OCI-LY7 (cell line): ENCODE results near the gene LOC128125822.
A peak's percentile ranks its signal among the peaks of the same experiment; 100 is the strongest.

Source experiments
- BruUV-seq: library from RNA; stranded (reverse); fragments of 400-500 nt; replicated peaks from 2 replicates; lab custom pipeline; 2021; lab: Mats Ljungman, UMichigan
- CTCF ChIA-PET: fragments of 300-600 bp; sonication (Branson Sonifier 250); formaldehyde crosslinking; loops from one replicate; lab custom pipeline; 2022; ENCODE audit warnings: antibody characterized with exemption; ENCODE audit not compliant: unreplicated experiment; lab: Charles Lee
- POLR2A ChIA-PET: fragments of 300-600 bp; sonication (Branson Sonifier 250); formaldehyde crosslinking; loops from one replicate; lab custom pipeline; 2022; ENCODE audit warnings: antibody characterized with exemption; lab: Charles Lee
- DNase-seq: peaks from one replicate; pipeline ENCODE4 v3.0.0-alpha.2; 2015; ENCODE audit warnings: low spot score
- H2AFZ ChIP-seq: fragments of 200-600 bp; sonication (generic), shearing (Covaris generic); 2 replicates; pipeline ENCODE4 v1.6.1; 2014; ENCODE audit warnings: mild to moderate bottlenecking, antibody characterized with exemption, low read length, moderate library complexity
- H3K27ac ChIP-seq: fragments of 200-600 bp; sonication (generic); 2 replicates; pipeline ENCODE4 v1.5.1; 2014; ENCODE audit warnings: mixed run types, low read depth, mild to moderate bottlenecking, moderate library complexity, low read length, inconsistent platforms; ENCODE audit not compliant: poor library complexity, severe bottlenecking
- H3K36me3 ChIP-seq: fragments of 200-600 bp; sonication (generic); 2 replicates; pipeline ENCODE4 v1.6.1; 2014; ENCODE audit warnings: mild to moderate bottlenecking, antibody characterized with exemption, low read length, moderate library complexity, mixed read lengths; ENCODE audit not compliant: insufficient read depth
- H3K4me1 ChIP-seq: fragments of 200-600 bp; sonication (generic); 2 replicates; pipeline ENCODE4 v1.5.1; 2014; ENCODE audit warnings: mild to moderate bottlenecking, low read length; ENCODE audit not compliant: insufficient read depth, poor library complexity, severe bottlenecking
- H3K4me2 ChIP-seq: fragments of 200-600 bp; sonication (generic); 2 replicates; pipeline ENCODE4 v1.6.1; 2014; ENCODE audit warnings: mild to moderate bottlenecking, low read length
- H3K4me3 ChIP-seq: fragments of 200-600 bp; sonication (generic); 2 replicates; pipeline ENCODE4 v1.5.1; 2014; ENCODE audit warnings: mild to moderate bottlenecking, low read depth, low read length; ENCODE audit not compliant: poor library complexity, severe bottlenecking
- H3K79me2 ChIP-seq: fragments of 200-600 bp; sonication (generic); 2 replicates; pipeline ENCODE4 v1.6.1; 2016; ENCODE audit warnings: low read depth, mild to moderate bottlenecking, low read length, moderate library complexity, mixed read lengths; ENCODE audit not compliant: insufficient read depth
- H3K9me2 ChIP-seq: fragments of 200-600 bp; sonication (generic); 2 replicates; pipeline ENCODE4 v1.6.1; 2016; ENCODE audit warnings: mild to moderate bottlenecking, low read length, mixed read lengths; ENCODE audit not compliant: insufficient read depth
- H3K9me3 ChIP-seq: fragments of 200-600 bp; sonication (generic); 2 replicates; pipeline ENCODE4 v1.6.1; 2014; ENCODE audit warnings: mild to moderate bottlenecking, mixed run types, low read length, mixed read lengths
- H4K20me1 ChIP-seq: fragments of 200-600 bp; sonication (generic); 2 replicates; pipeline ENCODE4 v1.6.1; 2014; ENCODE audit warnings: mild to moderate bottlenecking, antibody characterized with exemption, low read length, moderate library complexity, mixed read lengths; ENCODE audit not compliant: insufficient read depth
- EZH2phosphoT487 ChIP-seq: fragments of 200-600 bp; sonication (generic); IDR thresholded peaks from 2 replicates; pipeline ENCODE4 v1.6.1; 2018; ENCODE audit warnings: low read depth, borderline replicate concordance, mild to moderate bottlenecking, mixed run types, antibody characterized with exemption, low read length, moderate library complexity, mixed read lengths
- intact Hi-C: fragments of 100-400 bp; cut with micrococcal nuclease; formaldehyde crosslinking; loops from one replicate; pipeline ENCODE4 v1.10.0; 2022; ENCODE audit not compliant: unreplicated experiment
- TF ChIP-seq, protein P1 (sequence below): fragments of 200-600 bp; sonication (generic); conservative IDR thresholded peaks from 2 replicates; pipeline ENCODE4 v1.5.1; 2014; ENCODE audit warnings: mild to moderate bottlenecking, antibody characterized with exemption, low read length, moderate library complexity, mixed read lengths

The LOC128125822 gene

DNA sequence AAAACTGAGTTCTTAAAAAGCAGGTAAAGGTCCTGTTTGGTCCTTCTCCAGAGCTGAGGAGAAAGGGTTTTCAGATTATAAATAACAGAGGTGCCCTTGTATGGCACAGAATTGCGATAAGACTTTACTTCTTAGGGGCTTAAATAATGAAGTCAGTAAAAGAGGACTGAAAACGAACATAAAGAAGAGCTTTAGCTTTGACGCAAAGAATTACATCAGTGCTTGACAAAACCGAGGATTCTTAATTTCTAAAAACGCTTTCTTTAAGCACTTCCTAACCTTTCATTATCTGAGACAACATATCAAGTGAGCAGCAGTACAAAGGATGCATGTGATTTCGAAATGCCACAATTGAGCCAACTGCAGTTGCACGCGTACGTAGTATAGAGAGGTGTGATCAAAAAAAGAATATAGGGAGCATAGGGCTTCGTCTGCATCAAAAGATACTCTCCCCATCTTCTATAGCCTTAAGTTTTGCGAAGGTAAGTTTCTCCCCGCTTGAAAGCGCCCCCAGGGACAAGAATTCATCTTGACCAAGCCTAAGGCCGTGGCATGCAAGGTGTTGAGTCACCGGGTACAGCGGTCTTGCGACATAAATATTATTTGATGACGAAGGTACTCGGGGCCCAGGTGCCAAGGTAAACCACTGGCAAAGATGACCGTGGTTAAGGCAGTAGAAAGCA, 778 bp upstream of the LOC128125822 start:
- peak overlapping the region; percentile 91; the same call in 1 of the 2 replicates for H2AFZ ChIP-seq
- peaks cover 6% of the 10 kb centered on the region; the same call in 1 of the 2 replicates for H3K9me3 ChIP-seq
- POLR2A ChIA-PET, result no interaction called here
- H3K9me2 ChIP-seq, result no peaks in the 10 kb centered on the region
- CTCF ChIA-PET, result no interaction called here
- peaks cover 41% of the 10 kb centered on the region for H3K79me2 ChIP-seq
- peaks cover 25% of the 10 kb centered on the region for H4K20me1 ChIP-seq
- peaks cover 23% of the 10 kb centered on the region for H3K4me1 ChIP-seq
- peak overlapping the region; percentile 79 for H3K4me2 ChIP-seq
- H3K27ac ChIP-seq, result peak overlapping the region; percentile 51
- peaks cover 23% of the 10 kb centered on the region for H3K36me3 ChIP-seq
- BruUV-seq, result TSS peak; percentile 77
- DNase-seq, result no peak
- peak overlapping the region; percentile 85 for H3K4me3 ChIP-seq
- no peak for TF ChIP-seq EZH2phosphoT487
- TF ChIP-seq, protein P1, sequence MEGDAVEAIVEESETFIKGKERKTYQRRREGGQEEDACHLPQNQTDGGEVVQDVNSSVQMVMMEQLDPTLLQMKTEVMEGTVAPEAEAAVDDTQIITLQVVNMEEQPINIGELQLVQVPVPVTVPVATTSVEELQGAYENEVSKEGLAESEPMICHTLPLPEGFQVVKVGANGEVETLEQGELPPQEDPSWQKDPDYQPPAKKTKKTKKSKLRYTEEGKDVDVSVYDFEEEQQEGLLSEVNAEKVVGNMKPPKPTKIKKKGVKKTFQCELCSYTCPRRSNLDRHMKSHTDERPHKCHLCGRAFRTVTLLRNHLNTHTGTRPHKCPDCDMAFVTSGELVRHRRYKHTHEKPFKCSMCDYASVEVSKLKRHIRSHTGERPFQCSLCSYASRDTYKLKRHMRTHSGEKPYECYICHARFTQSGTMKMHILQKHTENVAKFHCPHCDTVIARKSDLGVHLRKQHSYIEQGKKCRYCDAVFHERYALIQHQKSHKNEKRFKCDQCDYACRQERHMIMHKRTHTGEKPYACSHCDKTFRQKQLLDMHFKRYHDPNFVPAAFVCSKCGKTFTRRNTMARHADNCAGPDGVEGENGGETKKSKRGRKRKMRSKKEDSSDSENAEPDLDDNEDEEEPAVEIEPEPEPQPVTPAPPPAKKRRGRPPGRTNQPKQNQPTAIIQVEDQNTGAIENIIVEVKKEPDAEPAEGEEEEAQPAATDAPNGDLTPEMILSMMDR, result no peak
- intact Hi-C loops, result loop anchor here (1.0 to 5.0 kb wide), 5 partner anchors 53 to 218 kb away; no protein-coding TSS in a partner anchor

DNA sequence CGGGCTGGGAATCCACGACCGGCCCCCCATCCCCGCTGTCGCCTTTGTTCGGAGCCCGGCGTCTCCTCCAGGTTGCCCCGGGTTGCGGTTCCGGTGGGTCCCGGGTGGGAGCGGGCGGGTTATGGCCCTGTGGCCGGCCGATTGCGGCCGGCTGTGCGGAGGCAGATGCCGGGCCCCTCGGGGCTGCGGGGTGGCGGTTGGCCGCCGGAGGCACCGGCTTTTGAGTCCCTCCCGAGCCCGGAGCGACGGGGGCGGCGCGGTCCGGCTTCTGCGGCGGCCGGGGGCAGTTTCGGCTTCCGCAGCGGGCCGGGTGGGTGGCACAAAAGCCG, 431 bp downstream of the LOC128125822 start:
- H3K27ac ChIP-seq, result peak overlapping the region; percentile 76
- H3K79me2 ChIP-seq, result peaks cover 52% of the 10 kb centered on the region
- ChIA-PET CTCF (no interaction called here), POLR2A (no interaction called here)
- TSS peak; percentile 40 for BruUV-seq
- peak overlapping the region; percentile 56; the same call in 1 of the 2 replicates for H2AFZ ChIP-seq
- intact Hi-C loops, result loop anchor here (1.0 to 5.0 kb wide), 5 partner anchors 54 to 219 kb away; no protein-coding TSS in a partner anchor
- peak overlapping the region; percentile 84 for H3K4me2 ChIP-seq
- peaks cover 23% of the 10 kb centered on the region for H3K4me1 ChIP-seq
- H4K20me1 ChIP-seq, result peaks cover 33% of the 10 kb centered on the region
- H3K9me3 ChIP-seq, result peaks cover 6% of the 10 kb centered on the region; the same call in 1 of the 2 replicates
- peak overlapping the region; percentile 85 for H3K4me3 ChIP-seq
- DNase-seq, result no peak
- no peaks in the 10 kb centered on the region for H3K9me2 ChIP-seq
- TF ChIP-seq EZH2phosphoT487, result no peak
- TF ChIP-seq, protein P1, result no peak
- H3K36me3 ChIP-seq, result peaks cover 34% of the 10 kb centered on the region
